Endothelial cell of hepatic sinusoid (primary cell): Measurements from ENCODE around the gene SORCS2.

Source experiments
- in situ Hi-C: cut with HindIII; loops from 2 replicates; pipeline ENCODE4 v1.10.0; 2017; ENCODE audit warnings: low sequenced_read_pairs

Gene SORCS2

DNA sequence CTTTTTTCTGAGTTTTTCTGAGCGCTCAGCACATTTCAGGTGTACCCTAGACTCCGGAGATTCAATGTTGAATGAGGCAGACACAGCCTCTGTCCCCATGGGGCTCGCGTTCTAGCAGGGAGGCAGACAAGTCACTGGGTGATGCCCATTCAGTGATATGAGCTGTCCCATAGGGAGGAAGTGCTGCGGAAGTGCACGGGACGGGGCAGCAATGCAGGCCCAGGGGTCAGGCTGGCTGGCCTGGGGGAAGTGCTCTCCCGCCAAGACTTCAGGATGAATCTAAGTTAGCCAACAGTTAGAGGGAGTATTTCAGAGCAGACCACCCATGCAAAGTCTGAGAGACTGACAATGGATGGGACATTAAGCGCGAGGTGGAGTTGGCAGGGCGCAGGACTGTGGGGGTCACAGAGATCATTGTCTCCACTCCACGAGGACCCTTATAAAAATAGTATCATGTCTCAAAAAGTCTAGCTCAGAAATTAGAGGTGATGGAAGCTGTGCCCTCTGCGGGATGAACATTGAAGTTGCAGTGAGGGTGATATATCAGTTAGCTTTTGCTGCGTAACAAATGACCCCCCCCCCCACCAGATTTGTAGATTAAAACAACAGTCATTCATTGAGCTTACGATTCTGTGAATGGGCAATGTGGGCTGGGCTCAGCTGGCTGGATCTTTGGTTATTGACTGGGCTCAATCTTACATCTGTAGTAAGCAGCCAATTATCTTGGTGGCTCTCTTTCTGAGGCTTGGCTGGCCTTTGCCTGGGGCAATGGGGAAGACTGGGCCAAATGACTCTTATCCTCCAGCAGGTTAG, 226.0 kb downstream of the SORCS2 start:
- in situ Hi-C loops = no loop called here

DNA sequence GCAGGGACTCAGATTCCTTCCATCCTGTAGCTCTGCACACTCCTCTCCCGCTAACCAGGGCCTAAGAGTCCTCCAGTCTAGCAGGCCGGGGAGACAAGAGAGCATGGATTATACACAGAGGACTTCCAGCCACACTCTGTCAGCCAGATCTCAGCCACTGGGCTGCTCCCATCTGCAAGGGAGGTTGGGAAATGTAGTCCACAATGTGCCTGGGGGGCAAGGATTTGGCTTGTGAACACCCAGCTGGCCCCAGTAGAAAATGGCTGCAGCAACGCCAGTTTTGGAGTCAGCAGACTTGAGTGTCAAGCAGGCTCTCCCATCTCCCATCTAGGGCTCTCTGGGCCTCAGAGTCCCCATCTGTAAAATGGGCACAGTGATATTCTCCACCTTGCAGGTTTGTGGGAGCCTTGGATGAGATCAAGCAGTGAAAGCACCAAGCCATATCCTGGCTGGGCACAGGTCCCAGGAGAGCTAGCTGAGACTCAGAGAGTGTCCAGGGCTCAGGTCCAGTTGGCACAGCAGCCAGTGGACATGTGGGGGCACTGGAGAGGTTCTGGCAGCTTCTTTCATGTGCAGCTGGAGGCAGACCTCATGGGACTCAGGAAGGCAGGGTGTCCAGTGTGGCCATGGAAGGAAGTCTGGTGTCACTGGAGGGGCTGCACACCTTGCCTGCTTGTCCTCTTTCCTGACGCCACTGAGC, 227.8 kb downstream of the SORCS2 start:
- in situ Hi-C loops = no loop called here

- in situ Hi-C loops = no loop called here
Observed at GRCh38 chr4:7420661-7421040, 228.3 kb downstream of the SORCS2 start.

- in situ Hi-C loops = no loop called here
Observed at GRCh38 chr4:7421356-7422150, 229.2 kb downstream of the SORCS2 start.

GRCh38 chr4:7422151-7422897, 230.0 kb downstream of the SORCS2 start:
- in situ Hi-C loops = no loop called here

- in situ Hi-C loops = no loop called here
Observed at GRCh38 chr4:7422898-7423180, 230.5 kb downstream of the SORCS2 start.

- in situ Hi-C loops = no loop called here
Observed at GRCh38 chr4:7423391-7423790, 231.1 kb downstream of the SORCS2 start.

DNA sequence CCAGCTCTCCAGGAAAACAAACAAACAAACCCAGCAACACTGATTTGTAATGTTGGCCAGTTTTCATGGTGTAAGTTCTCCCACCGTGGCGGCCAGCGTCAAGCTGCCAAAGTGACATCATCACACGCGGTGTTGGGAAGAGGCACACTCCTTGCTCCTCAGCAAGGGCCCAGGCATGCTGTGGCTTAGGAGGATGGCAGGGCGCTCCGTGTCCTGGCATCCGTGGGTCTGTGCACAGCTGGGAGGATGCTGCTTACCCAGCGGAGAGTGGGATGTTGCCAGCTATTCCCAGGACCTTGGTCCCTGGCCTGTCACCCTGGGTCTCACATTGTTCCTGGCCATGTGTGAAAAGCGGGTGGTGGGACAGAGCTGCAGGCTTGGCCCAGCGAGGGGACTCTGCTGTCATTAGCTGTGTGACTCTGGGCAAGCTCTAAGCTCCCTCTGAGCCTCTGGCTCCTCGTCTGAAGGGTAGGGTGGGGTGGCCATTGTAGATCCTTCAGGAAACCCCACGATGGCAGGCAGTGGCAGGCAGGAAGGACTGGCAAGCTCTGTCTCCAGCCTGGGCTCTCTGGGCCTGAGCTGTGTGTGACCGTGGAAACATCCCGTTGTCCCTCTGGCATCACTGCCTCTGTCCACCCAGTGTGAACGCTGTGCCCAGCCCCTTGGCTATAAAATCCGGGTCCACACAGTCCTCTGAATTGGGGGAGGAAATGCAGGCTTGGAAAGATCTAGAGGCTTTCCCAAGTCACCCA, 231.6 kb downstream of the SORCS2 start:
- in situ Hi-C loops = no loop called here

DNA sequence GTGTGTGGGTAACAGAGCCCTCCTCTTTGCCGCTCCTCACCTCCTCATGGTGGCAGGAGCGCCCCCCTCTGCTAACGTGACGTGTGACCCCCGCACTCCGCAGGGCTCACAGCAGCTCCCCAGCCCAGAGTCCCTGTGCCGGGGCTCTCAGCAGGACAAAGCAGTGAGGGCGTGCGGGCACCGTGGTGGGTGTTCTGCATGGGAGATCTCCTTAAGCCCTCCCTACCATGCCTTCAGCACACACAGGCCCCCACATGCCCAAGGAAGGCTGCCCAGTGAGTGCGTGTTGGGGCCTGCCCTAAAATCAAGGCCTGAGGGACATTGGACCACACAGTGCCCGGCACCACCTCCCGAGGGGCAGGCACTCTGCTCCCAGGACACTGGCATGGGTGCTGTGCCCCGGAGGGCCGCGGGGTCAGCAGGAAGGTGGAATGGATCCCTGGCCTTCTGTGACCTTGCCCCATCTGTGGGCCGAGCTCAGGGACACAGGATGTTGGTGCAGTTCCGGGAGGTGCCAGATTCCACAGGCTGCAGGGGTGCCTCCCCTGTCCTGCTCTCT, 232.3 kb downstream of the SORCS2 start:
- in situ Hi-C loops = no loop called here

DNA sequence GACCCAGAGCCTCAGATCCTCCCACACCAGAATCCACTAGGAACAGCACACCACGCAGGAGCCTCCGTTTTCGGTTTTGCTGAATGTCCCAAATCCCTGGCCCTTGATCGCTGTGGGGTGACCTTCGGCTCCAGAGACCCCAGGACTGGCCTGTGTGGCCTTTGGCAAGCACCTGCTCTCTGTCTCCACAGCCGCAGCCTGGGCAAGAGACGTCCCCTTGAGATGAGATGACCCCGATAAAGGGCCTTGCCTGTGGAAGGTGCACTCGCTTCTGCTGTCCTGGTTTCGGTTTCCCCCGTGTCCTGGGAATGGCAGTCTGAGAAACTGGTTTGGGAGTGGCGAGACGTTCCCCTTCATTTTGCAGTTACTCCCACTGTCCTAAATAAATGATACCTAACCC, 232.8 kb downstream of the SORCS2 start:
- in situ Hi-C loops = no loop called here

GRCh38 chr4:7425591-7426468, 233.5 kb downstream of the SORCS2 start:
- in situ Hi-C loops = no loop called here

DNA sequence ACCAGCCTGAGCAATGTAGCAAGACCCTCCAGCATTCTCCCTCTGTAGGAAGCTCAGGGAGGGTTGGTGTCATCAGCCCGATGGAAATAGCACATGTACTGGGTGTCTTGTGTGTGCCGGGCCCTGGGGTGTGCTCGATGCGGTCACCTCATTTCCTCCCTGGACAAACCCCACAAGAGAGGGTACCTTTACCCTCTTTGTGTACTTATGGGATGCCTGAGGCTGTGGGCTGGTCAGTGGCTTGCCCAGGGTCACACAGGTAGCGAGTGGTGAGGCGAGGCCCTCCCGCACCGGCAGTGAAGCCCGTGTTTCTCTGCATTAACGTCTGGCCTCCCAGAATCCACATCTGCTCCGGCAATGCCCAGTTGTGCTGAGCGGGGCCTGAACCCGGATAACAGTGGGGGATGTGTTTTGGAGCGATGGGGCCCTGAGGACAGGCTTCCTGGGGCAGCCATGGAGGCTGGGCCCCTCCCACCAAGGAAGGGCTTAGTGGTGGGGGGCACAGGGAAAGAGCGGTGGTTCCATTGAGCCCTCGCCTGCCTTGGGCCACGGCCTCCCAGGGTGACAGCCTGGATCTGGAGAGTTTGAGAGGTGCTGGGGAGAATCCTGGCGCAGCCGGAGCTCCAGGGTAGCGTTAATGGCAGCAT, 234.3 kb downstream of the SORCS2 start:
- in situ Hi-C loops = no loop called here

DNA sequence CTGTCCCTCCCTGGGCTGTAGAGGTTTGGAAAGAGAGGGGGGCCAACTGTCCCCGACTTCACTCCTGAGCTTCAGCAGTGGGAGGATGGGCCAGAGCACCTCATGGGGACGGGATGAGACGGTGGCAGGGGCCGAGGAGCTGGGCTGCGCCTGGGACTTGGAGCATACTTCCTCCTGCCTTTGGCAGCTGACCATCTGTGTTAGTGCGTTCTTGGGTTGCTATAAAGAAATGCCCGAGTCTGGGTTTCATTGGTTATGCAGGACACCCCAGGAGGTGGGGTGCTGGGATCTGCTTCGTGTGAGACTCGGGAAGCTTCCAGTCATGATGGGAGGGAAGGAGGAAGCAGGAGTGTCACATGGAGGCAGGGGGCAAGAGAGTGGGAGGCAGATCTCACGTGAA, 235.0 kb downstream of the SORCS2 start:
- in situ Hi-C loops = no loop called here

DNA sequence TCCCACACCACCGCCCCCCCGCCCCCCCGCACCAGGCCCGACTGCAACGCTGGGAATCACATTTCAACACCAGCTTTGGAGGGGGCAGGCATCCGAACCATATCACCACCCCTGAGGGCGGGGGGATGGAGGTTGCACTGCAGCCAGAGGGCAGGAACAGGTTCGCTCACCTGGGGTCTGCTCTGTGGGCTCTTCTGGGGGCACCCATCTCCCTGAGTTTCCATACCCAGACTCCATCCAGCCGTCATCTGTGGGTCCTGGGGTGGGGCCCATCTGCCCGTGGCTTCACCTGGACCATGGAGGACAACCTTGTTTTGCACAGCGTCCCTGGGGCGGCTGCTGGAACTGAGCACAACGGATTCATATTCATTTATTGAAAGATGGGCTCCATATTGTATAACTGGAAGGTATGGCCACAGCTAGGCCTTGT, 235.5 kb downstream of the SORCS2 start:
- in situ Hi-C loops = no loop called here

GRCh38 chr4:7428261-7429068, 236.1 kb downstream of the SORCS2 start:
- in situ Hi-C loops = no loop called here

- in situ Hi-C loops = no loop called here
Observed at GRCh38 chr4:7429069-7429416, 236.7 kb downstream of the SORCS2 start.

DNA sequence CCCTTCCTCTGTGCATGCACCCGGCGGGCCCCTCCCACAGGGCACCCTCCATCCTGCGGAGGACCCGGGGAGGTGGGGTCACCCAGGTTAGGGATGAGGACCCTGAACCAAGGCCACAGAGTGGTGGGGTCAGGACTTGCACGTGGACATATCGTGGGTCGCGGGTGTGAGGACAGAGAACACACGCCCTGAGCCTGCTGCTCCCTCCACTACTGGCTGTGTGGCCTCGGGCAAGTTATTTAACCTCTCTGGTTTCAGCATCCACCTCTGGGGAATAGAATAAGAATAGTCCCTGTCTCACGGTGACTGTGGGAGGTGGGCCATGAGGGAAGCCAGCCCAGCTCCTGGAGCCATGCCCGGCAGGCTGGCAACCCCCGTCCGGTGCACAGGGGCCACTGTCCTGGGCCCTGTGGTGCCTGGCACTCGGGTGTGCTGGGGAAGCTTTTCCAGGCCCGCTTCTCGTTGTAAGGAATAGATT, 237.3 kb downstream of the SORCS2 start:
- in situ Hi-C loops = no loop called here
